NCI-H510A treated with DMSO at 0.1 percent for 48 hours (cell line): ENCODE results near the gene OPA3.

Experiments
- DNase-seq: peaks from one replicate; lab custom pipeline; 2025; lab: John Stamatoyannopoulos, UW

The OPA3 gene

DNA sequence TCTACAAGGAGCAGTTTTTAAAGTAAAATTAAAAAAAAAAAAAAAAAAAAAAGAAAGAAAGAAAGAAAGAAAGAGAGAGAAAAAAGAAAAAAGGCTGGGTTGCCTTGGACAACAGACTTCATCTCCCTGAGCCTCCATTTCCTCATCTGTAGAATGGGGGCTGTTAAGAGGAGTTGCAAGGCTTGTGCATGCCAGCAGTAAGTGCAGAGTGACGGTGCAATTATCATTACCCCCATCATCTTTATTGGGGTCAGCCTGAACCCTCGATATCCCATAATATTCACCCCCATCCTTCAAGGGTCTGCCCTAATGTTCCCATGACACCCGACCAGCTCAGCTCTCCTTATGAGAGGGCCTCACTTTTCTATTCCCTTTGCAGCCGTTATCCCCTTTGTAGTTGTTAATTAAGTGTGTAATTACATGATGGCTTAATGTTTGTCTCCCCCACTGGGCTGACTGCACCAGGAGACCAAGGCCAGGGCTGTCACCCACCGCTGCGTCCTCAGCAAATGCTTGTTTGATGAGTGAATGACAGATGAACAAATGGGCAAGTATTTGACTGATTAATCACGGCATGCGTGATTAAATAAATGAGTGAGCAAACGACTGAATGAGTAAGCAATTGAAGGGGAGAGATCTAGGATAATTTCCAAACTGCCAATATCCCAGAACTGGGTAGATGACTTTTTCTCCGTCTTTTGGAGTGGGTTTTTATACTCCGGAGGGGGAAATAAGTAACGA is 106.7 kb downstream of the OPA3 start:
- DNase-seq = no peak
